Measurements from ENCODE around the gene MCCD1.

Gene MCCD1

DNA sequence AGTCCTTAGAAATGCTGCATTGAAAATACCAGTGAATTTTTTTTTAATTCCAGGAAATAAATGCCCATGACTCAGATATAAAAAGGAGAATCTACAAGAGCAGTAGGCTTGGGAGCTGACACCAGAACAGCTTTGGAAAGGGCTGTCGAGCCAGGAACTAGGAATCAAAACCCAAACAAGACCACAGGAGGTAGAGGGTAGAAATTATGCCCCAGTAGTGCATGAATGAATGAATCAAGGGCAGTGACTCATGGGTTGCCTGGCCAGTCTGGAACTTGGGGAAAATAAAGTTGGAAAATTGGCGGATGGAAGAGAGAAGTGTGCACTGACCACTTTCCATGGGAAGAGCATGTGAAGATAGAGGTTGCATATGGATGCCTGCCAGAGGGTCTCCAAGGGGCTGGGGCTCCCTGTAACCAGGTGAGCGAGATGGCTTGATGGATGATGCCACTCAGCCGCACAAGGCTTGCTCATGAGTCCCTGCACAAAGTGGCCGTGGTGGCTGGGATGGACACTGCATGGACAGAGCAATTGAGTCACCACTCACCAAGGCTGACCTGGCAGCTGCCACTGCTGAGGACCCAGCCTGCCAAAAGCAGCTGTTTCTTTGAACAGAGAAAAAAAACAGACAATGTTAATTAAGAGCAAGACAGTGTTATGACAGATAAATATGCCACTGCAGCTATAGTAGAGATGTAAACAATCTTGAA, 15.2 kb upstream of the MCCD1 start:
- no peak for DNase-seq

DNA sequence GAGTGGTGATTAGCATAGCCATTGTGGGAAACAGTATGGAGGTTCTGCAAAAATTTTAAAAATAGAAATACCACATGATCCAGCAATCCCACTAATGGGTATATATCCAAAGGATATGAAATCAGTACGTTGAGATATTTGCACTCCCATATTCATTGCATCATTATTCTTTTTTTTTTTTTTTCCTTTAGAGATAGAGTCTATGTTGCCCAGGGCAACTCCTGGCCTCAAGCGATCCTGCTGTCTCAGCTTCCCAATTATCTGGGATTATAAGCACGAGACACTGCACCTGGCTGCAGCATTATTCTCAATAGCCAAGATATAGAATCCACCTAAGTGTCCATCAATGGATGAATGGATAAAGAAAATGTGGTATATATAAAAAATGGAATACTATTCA, 6.9 kb upstream of the MCCD1 start:
- no peak for DNase-seq

DNA sequence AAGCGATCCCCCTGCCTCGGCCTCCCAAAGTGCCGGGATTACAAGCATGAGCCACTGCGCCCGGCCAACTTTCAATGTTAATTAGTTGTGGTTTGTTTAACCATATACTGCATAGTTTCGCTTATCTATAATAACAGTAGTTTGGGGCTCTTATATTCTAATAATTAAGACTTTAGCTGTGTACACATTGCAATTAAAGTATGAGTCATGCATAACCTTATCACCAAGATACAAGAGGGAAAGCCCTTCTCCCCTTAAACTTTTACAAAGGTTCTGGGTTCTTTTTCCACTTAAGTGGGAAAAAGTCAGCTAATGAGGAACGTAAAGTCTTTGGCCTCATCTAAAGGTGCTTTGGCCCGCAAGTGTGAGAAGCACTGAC, 3.2 kb upstream of the MCCD1 start:
- DNase-seq = no peak

DNA sequence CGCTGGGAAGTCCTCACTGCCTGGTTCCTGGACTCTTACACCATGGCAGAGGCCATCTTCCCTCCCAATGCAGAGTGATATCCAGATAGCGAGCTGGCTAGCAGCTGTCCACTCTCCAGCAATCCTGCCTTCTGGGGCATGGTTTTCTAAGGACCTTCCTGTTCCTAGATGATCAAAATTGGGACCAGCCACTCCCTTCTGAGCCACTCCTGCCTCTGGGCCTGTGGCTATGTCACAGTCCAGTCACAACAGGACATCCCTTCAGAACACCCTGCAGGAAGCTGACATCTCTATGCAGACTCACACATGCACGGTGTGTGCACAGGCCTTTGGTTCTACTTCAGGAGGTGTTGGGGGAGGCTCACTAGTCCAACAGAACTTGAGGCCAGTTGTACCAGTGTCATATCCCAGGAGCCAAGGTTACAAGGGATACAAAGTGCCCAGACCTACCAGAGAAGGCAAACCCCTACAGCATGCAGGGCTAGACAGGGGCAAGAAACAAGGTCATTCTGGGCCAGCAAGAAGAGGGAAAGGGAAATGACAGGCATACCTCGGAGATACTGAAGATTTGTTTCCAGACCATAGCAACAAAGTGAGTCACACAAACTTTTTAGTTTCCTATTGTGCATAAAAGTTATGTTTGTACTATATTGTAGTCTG, 2.7 kb upstream of the MCCD1 start:
- DNase-seq = no peak

DNA sequence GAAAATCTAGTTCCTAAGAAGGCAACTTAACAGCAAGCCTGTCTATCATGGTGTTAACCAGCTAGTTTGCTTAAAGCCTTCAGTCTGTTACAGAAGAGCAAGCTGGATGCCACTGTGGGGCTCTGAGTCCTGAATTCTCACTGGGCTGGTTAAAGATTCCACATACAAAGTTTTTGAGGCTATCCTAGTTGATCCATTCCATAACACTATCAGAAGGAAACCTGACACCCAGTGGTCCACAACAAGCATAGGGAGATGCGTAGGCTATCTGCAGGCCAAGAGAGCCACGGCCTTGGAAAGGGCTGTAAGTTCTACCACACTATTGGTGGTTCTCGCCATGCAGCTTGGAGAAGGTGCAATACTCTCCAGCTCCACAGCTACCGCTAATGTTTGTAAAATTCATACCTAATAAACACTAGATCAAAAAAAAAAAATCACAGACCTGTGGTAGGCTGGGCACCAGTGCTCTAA, 420 bp upstream of the MCCD1 start:
- DNase-seq = no peak

DNA sequence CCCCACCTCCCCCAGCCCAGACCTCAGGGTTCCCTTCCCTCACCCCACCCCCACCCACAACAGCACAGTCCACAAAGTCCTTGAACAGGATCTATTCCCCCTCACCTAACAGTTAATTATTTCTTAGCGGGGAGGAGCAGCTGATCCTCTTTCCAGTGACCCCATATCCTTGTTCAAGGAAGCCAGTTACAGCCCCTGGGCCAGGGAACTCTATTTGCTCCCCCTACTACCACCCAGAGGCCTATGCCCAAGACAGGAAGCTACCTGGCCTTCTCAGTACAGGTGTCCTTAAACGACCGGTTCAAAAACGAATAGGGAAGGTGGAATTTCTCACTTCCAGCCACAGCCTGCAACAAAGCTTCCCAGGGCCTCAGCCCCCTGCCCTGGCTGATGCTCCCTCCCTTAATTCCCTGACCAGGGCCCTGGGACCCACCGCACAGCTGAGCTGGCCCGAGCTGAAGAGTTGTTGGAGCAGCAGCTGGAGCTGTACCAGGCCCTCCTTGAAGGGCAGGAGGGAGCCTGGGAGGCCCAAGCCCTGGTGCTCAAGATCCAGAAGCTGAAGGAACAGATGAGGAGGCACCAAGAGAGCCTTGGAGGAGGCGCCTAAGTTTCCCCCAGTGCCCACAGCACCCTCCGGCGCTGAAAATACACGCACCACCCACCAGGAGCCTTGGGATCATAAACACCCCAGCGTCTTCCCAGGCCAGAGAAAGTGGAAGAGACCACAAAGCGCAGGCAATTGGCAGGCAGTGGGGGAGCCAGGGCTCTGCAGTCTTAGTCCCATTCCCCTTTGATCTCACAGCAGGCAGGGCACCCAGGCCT, 778 bp downstream of the MCCD1 start:
- no peak for DNase-seq

DNA sequence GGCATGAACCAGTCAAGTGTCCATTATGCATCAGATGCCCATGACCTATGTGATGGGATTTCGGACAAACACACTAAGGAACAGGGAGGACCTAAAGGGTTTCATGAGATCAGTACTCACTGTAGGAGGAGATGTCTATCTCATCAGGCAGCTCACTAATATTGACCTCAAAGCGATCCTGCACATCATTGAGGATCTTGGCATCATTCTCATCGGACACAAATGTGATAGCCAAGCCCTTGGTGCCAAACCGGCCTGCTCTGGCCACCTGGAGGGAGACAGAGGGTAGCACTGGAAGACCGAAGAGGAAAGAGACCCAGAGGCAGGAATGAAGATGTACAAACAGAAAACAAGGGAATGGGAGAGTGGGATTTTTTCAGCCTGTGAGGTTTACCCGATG, 1.9 kb downstream of the MCCD1 start:
- no peak for DNase-seq

DNA sequence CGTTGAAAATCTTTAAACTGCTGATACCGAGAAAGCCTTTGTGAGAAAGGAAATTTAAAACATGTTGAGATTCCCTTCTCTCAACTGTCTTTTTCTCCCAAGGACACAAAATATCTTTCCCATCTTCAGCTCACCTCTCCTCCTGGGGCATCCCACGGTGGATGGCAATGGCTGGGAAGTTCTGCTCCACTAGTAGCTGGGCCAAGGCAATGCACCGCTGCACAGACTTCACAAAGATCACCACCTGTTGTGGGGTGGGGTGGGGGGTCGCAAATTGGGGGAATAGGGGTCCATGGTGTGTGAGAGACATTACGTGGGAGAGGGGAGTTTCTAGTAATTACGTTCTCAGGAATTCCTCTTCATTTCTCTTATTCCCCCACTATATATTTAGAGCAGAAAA, 2.4 kb downstream of the MCCD1 start:
- no peak for DNase-seq

DNA sequence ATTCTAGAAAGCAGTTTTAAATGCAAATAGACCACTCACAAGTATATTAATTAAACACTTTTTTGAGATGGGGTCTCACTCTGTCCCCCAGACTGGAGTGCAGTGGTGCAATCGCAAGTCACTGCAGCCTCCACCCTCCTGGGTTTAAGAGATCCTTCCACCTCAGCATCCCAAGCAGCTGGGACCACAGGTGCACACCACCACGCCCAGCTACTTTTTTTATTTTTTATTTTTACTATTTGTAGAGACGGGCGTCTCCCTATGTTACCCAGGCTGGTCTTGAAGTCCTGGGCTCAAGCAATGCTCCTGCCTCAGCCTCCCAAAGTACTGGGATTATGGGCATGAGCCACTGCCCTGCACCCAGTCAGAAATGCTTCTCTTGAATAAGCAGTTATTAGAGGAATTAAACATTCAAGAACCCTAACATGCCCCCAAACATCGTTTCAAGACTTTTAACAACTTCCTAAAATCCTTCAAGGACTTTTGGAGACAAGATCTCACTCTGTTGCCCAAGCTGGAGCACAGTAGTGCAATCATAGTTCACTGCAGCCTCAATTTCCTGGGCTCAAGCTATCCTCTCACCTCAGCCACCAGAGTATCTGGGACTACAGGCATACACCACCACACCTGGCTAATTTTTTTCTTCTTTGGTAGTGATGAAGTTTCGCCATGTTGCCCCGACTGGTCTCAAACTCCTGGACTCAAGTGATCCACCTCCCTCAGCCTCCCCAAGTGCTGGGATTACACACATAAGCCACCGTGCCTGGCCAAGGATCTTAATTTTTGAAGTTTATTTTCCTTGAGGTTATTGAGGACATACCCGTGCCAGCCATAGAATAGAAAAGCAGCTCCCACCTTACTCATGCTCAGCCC, 3.2 kb downstream of the MCCD1 start:
- DNase-seq = no peak

DNA sequence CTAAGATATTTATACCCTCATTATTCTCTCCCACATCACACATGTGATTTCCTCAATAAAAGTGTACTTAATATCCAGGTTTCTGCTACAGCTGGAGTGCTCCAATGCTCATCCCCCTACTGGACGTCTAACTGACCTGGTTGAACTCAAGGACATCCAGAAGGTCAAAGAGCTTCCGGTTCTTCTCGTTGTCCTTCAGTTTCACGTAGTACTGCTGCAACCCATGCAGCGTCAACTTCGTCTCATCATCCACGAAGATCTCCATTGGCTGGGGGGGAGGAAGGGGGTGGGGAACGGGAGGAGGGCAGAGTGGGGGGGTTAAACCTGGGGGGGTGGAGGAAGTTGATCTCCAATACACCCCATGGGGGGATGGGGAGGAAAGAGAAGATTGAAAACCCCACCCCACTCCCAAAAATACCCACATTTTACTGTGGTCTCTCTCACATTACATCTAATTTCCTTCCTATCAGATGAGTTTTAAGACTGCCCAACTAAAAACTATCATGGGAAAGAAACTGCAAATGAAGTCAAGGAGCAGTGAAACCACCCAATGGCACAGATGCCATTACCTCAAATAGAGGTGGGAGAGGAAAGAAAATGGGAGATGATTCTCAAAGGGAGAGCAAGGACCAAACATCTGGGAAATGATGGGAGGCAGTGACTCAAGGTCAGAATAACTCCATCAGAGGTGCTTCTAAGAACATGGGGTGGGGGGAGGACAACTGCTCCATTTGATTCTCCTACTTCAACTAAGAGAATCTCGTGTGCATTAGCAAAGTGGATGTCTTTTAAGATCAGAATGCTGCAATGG, 4.1 kb downstream of the MCCD1 start:
- no peak for DNase-seq

DNA sequence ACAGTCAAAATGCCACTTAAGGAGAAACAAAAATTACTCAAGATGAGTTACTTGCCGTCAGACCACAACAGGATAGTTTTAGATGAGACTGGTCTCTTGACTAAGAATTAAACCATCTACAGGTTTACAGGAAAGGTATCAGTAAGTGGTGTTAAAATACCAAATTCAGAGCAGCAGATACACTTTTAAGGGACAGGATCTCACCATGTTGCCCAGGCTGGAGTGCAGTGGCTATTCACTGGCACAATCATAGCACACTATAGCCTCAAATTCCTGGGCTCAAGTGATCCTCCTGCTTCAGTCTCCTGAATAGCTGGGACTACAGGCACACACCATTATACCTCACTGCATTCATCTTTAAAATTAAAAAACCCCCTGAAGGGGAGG, 4.7 kb downstream of the MCCD1 start:
- DNase-seq = no peak

DNA sequence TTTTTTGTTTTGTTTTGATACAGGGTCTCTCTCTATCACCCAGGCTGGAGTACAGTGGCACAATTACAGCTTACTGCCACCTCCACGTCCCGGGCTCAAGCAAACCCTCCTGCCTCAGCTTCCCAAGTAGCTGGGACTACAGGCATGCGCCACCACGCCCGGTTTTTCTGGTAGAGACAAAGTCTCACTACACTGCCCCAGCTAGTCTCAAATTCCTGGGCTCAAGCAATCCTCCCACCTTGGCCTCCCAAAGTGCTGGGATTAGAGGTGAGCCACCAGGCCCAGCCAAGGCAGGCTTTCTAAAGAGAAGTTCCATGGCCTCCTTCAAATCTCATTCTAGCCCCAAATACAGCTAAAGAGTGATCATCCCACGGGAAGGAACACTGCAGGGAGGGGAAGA, 5.2 kb downstream of the MCCD1 start:
- DNase-seq = no peak

DNA sequence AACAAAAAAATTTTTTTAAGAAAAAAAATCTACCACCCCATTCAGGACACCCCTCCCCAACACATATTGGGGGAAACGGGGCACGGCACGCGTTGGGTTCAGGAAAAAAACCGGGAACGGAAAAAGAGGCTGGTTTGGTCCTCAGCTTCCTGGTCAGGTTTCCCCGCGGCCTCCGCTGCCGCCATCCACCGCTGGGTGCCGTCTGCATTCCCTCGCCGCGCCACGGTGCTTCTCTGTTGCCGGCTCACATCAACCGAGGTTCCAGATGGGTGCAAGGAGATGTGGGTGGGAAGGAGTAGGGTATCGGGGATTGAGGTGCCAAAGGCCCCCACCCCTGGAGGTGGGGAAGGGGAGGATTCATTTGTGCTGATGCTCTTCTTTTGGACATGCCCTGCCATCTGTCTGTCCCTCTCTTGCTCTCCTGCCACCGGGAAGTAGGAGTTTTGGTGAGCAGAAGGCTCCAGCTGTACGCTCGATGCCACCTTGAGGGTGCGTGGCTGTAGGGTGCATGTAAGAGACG, 5.8 kb downstream of the MCCD1 start:
- DNase-seq = no peak

DNA sequence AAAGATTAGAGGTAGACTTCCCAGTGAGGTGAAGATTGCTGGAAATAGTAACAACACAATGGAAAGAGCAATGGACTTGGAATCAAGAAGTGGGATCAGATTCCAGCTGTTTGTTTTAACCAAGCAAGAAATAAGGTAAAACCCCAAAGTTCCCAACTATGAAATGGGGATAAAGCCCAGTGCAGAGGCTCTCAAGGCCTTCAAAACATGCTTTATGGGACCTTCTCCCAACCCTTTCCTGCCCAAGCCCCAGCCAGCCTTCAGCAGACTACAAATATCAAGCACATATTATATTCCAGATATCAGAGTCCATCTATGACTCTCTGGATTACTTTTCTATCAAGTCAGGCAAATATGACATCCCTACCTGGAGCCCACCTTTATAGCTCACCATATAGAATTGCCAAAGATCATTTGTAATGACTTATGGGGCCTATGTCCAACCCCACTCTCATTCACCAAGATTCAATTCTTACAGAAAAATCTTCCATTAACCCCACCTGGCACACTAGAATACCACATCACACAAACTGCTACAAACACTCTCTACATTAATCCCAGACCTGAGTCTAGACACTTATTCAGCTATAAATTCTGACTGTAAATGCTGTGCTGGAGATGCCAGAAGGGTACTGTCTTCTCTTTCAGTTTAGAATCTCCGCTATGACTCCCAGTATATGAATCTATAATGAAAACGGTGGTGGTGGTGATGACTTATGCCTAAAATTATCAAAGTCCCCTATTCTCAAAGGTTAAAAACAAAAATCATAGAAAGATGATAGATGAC, 7.0 kb downstream of the MCCD1 start:
- no peak for DNase-seq

DNA sequence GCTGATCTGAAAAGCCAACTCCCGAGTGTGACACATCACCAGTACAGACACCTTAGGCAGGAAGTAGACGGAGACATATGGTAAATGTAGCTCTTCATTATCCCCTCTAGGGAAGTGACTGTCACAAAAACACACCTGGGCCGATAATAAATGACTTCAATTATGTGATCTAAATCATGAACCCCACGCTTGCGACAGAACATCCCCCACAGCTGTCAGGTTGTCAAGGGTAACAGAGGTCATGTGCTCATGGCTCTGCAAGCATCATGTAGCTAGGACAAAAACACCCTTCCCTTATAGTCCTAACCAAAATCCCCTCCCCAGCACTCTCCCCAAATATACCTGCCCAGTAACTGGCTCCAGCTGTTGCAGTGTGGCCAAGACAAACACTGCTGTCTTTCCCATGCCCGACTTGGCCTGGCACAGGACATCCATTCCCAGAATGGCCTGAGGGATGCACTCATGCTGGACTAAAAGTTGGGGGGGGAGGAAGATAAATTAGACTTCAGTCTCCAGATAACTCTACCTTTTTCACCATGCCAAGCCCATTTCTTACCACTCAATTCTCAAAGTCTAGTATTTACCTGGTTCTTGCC, 10.1 kb downstream of the MCCD1 start:
- no peak for DNase-seq

DNA sequence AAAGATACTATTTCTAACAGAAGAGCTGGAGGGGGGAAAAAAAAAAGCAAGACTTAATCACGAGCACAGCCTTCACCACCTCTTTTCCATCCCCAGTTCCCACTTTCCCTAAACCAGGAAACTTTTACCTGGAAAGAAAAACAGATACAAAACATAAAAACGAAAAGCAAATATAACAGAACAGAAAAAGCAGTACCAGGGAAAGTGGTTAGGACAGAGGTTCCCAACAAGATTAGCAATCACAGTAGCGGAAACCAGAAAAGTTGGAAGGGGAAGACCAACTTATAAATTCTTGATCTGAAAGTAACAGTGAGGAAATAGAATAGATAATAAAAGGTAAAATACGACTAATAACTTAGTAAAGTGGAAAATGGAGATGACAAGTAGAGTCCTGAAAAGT, 11.9 kb downstream of the MCCD1 start:
- DNase-seq = no peak

DNA sequence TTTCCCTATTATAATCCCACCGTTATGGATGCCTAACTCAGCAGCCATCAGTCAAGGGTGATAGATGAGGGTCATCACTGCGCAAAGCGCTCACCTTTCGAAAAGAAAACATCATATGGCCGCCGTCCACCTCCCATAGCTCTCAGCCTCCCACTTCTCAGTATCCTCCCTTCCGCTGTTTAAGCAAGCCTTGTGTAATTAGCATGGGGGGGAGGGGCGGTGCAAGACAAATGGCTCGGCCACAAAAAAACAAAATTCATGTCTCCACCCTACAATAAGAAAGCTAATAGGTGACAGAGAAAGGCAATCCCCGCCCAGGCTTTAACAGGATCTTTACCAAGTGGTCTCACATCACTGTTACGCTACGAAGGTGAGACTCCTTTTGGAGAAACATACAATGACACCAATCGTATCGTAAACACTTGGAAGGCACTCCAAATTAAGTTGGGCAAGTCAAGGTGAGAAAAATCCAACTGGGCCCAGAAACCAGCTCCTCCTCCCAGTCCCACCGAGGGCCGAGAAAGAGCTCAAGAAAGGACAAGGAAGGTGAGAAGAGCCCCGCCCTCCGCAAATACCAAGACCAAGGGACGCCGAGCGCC, 12.4 kb downstream of the MCCD1 start:
- DNase-seq = peak; percentile 43

DNA sequence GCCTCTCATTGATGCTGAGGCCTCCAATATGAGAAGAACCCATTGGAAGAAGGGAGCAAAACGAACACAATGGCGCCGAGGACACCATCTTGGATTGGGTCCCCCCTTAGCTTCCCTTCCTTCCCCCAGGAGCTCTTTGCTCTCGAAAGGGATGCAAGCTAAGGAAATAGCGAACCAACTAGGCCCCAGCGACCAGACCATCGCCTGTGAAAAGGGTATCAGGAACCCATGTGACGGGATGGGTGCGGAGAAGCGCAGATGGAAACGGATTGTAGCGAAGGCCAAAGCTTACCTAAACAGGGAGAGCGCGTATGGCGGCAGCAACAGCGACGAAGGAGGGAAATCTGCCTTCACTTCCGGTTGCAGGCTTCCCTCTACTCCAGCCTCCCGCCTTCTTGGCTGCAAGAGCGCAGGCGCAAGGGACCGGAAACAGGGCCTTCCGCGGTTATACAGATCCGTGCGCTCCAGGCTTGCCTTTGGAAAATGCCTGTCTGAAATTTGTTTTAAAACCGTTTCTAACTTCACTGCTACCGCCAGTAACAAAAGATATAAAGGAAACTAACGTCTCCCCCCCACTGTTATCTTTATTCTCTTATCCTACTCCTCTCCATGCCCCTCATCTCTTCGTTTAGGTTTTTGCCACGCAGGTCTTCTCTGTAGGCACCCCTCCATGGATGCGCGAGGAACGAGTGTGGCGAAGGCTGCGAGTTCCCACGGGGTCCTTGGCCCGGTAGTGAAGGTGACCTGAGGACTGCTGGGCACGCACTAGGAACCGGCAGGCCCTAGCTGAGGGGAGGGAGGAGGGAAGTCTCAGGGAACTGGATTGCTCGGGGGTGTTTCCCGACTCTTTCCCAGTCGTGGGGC, 13.1 kb downstream of the MCCD1 start, which contains the start of gene DDX39B:
Gene DDX39B (minus strand): TSS at position 346 of the 864 bp plus-strand sequence. CDS start 1,471 bp downstream, outside the sequence.
- DNase-seq = peak; percentile 88

DNA sequence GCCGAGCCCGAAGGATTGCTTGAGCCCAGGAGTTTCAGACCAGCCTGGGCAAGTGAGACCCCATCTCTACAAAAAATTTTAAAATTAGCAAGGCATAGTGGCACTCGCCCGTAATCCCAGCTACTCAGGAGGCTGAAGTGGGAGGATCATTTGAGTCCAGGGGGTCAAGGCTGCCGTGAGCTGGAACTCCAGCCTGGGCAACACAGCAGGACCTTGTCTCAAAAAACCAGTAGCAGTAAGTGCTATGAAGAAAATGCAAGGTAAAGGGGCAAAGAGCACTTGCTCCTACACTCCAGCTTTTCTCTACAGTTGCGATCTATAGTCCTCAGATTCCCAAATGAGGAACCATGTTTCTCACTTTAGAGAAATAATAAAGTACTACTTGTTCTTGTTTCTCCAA, 14.9 kb downstream of the MCCD1 start:
- no peak for DNase-seq
